HCT116 (cell line): ENCODE measurements around the gene OMP. TPM values are rescaled to one million over a fixed set of nuclear protein-coding genes. Genes with fewer than 3 reads are reported as not detected.

Source experiments
- ATAC-seq: fragments of 200-7000 bp; cut with Tn5 transposase; 2 replicates; pipeline ENCODE4 v1.9.1; 2020; ENCODE audit warnings: mild to moderate bottlenecking, moderate library complexity
- BruUV-seq: library from RNA; stranded (reverse); fragments of 400-500 nt; replicated peaks from 2 replicates; lab custom pipeline; 2021; lab: Mats Ljungman, UMichigan
- CTCF ChIA-PET: fragments of 300-600 bp; sonication (Branson Sonifier 250); formaldehyde crosslinking; loops from one replicate; lab custom pipeline; 2021; ENCODE audit warnings: antibody characterized with exemption; lab: Charles Lee
- POLR2A ChIA-PET: fragments of 300-600, 350-600 bp; sonication (Branson Sonifier 250); formaldehyde crosslinking; loops from one replicate; lab custom pipeline; 2021; ENCODE audit warnings: antibody characterized with exemption; lab: Charles Lee
- RAD21 ChIA-PET, 2 experiments: fragments of 300-600 bp; sonication (Branson Sonifier 250); formaldehyde crosslinking; loops; one replicate each; lab custom pipeline; 2023; ENCODE audit warnings: low total read pairs in 2 of 2; ENCODE audit not compliant: uncharacterized antibody in 2 of 2, unreplicated experiment in 2 of 2, low non-redundant PET in 1 of 2; lab: Charles Lee
- DNase-seq: peaks from one replicate; pipeline ENCODE4 v3.0.0-alpha.2; 2010; ENCODE audit warnings: low read depth, low spot score
- H2AFZ ChIP-seq: fragments of 200-600 bp; shearing (Covaris generic), sonication (generic); 2 replicates; pipeline ENCODE4 v1.6.1; 2017; ENCODE audit warnings: low read depth, mixed run types, mixed read lengths, antibody characterized with exemption, low read length; ENCODE audit not compliant: poor library complexity, severe bottlenecking
- H3K27ac ChIP-seq: 2 replicates; pipeline ENCODE4 v1.5.1; 2012; ENCODE audit warnings: low read depth, low read length
- H3K27me3 ChIP-seq: fragments of 200-600 bp; sonication (generic); 2 replicates; pipeline ENCODE4 v1.6.1; 2016; ENCODE audit warnings: mixed run types, low read length, mixed read lengths; ENCODE audit not compliant: insufficient read depth
- H3K36me3 ChIP-seq, 2 experiments: fragments of 200-500 bp in 1 of 2; fragments of 200-600 bp in 1 of 2; sonication (Bioruptor generic) in 1 of 2; sonication (generic) in 1 of 2; 2 replicates each; pipeline versions ENCODE4 v1.5.1 to v1.6.1; 2014 to 2016; ENCODE audit warnings: low read length in 2 of 2, inconsistent platforms in 1 of 2, mixed read lengths in 1 of 2, mixed run types in 1 of 2; ENCODE audit not compliant: insufficient read depth in 2 of 2, control insufficient read depth in 1 of 2
- H3K4me1 ChIP-seq, 2 experiments: fragments of 200-600 bp in 1 of 2; sonication (generic) in 1 of 2; 2 replicates each; pipeline versions ENCODE4 v1.5.1 to v1.6.1; 2012 to 2017; ENCODE audit warnings: low read length in 2 of 2, inconsistent platforms in 1 of 2, mild to moderate bottlenecking in 1 of 2, mixed read lengths in 1 of 2, mixed run types in 1 of 2, moderate library complexity in 1 of 2; ENCODE audit not compliant: insufficient read depth in 2 of 2, control insufficient read depth in 1 of 2
- H3K4me2 ChIP-seq: fragments of 200-600 bp; sonication (generic); 2 replicates; pipeline ENCODE4 v1.6.1; 2017; ENCODE audit warnings: mixed run types, low read length, mixed read lengths
- H3K4me3 ChIP-seq, 2 experiments: fragments of 200-600 bp in 1 of 2; sonication (generic) in 1 of 2; replicated peaks in 1 of 2; 2 replicates each; pipeline ENCODE4 v1.5.1; 2011 to 2016; ENCODE audit warnings: low read length in 2 of 2, control low read depth in 1 of 2, low read depth in 1 of 2, mild to moderate bottlenecking in 1 of 2, mixed read lengths in 1 of 2, mixed run types in 1 of 2
- H3K79me2 ChIP-seq: fragments of 200-600 bp; sonication (generic); 2 replicates; pipeline ENCODE4 v1.6.1; 2017; ENCODE audit warnings: mild to moderate bottlenecking, mixed run types, low read length, moderate library complexity, mixed read lengths; ENCODE audit not compliant: insufficient read depth
- H3K9ac ChIP-seq: fragments of 200-600 bp; sonication (generic); 2 replicates; pipeline ENCODE4 v1.6.1; 2016; ENCODE audit warnings: low read length, mixed read lengths
- H3K9me2 ChIP-seq: fragments of 200-600 bp; sonication (generic), shearing (Covaris generic); 2 replicates; pipeline ENCODE4 v1.6.1; 2017; ENCODE audit warnings: mixed run types, mild to moderate bottlenecking, moderate library complexity; ENCODE audit not compliant: insufficient read depth
- H3K9me3 ChIP-seq, 2 experiments: fragments of 200-500 bp in 1 of 2; fragments of 200-600 bp in 1 of 2; sonication (Bioruptor generic) in 1 of 2; sonication (generic) in 1 of 2; 2 replicates each; pipeline ENCODE4 v1.6.1; 2014 to 2017; ENCODE audit warnings: low read length in 2 of 2, mixed read lengths in 2 of 2, inconsistent platforms in 1 of 2, low read depth in 1 of 2, mild to moderate bottlenecking in 1 of 2, mixed run types in 1 of 2, moderate library complexity in 1 of 2; ENCODE audit not compliant: control insufficient read depth in 1 of 2, insufficient read depth in 1 of 2
- H4K20me1 ChIP-seq: fragments of 200-600 bp; sonication (generic), shearing (Covaris generic); 2 replicates; pipeline ENCODE4 v1.6.1; 2017; ENCODE audit warnings: mixed run types, mild to moderate bottlenecking, moderate library complexity; ENCODE audit not compliant: insufficient read depth
- ATF3 ChIP-seq: IDR thresholded peaks from 2 replicates; pipeline ENCODE4 v1.6.1; 2012
- CBX3 ChIP-seq: IDR thresholded peaks from 2 replicates; pipeline ENCODE4 v1.6.1; 2012; ENCODE audit warnings: low read depth
- CEBPB ChIP-seq: IDR thresholded peaks from 2 replicates; pipeline ENCODE4 v1.6.1; 2012; ENCODE audit warnings: low read depth
- EGR1 ChIP-seq: IDR thresholded peaks from 2 replicates; pipeline ENCODE4 v1.6.1; 2012; ENCODE audit warnings: low read depth
- ELF1 ChIP-seq: IDR thresholded peaks from 2 replicates; pipeline ENCODE4 v1.6.1; 2012; ENCODE audit warnings: low read depth, borderline replicate concordance
- EZH2phosphoT487 ChIP-seq: fragments of 200-600 bp; IDR thresholded peaks from 2 replicates; pipeline ENCODE4 v1.6.1; 2018; ENCODE audit warnings: antibody characterized with exemption, borderline replicate concordance
- JUND ChIP-seq: IDR thresholded peaks from 2 replicates; pipeline ENCODE4 v1.6.1; 2012
- MAX ChIP-seq: IDR thresholded peaks from 2 replicates; pipeline ENCODE4 v1.6.1; 2012
- POLR2A ChIP-seq: IDR thresholded peaks from 2 replicates; pipeline ENCODE4 v1.7.0; 2011; ENCODE audit warnings: borderline replicate concordance; ENCODE audit not compliant: insufficient read depth, insufficient read length; ENCODE audit errors: extremely low read depth
- POLR2AphosphoS5 ChIP-seq: IDR thresholded peaks from 2 replicates; pipeline ENCODE4 v1.6.1; 2011; ENCODE audit warnings: mild to moderate bottlenecking, low read depth, low read length, moderate library complexity
- SIN3A ChIP-seq: IDR thresholded peaks from 2 replicates; pipeline ENCODE4 v1.6.1; 2012; ENCODE audit warnings: low read depth
- SP1 ChIP-seq: IDR thresholded peaks from 2 replicates; pipeline ENCODE4 v1.6.1; 2012; ENCODE audit warnings: low read depth
- TCF7L2 ChIP-seq: IDR thresholded peaks from 2 replicates; pipeline ENCODE4 v1.7.0; 2011; ENCODE audit warnings: borderline replicate concordance, inconsistent platforms; ENCODE audit not compliant: insufficient read depth, insufficient read length; ENCODE audit errors: extremely low read depth
- ZBTB33 ChIP-seq: IDR thresholded peaks from 2 replicates; pipeline ENCODE4 v1.6.1; 2011; ENCODE audit warnings: mild to moderate bottlenecking, low read length, moderate library complexity; ENCODE audit not compliant: insufficient replicate concordance; ENCODE audit errors: extremely low read depth
- ZFX ChIP-seq: fragments of 450-650 bp; IDR thresholded peaks from 2 replicates; pipeline ENCODE4 v1.6.1; 2017
- ZNF274 ChIP-seq: fragments of 200-500 bp; sonication (Bioruptor generic); IDR thresholded peaks from 2 replicates; pipeline ENCODE4 v1.6.1; 2014; ENCODE audit warnings: mild to moderate bottlenecking, low read depth, low read length, inconsistent platforms
- intact Hi-C: fragments of 100-400 bp; cut with micrococcal nuclease; formaldehyde crosslinking; loops from 2 replicates; pipeline ENCODE4 v1.10.0; 2022
- total RNA-seq: library from RNA; stranded (reverse); gene quantifications from one replicate; pipeline ENCODE4 v1.2.1, GENCODE V29; 2021; ENCODE audit not compliant: unreplicated experiment
- TF ChIP-seq, protein P1 (sequence below), 3 experiments: fragments of 200-600 bp in 1 of 3; sonication (generic) in 1 of 3; IDR thresholded peaks in 2 of 3; conservative IDR thresholded peaks in 1 of 3; 2 replicates each; pipeline ENCODE4 v1.5.1; 2012 to 2017; ENCODE audit warnings: low read depth in 2 of 3, low read length in 2 of 3, antibody characterized with exemption in 1 of 3, borderline replicate concordance in 1 of 3, control low read depth in 1 of 3, mild to moderate bottlenecking in 1 of 3, mixed read lengths in 1 of 3, mixed run types in 1 of 3, moderate library complexity in 1 of 3; ENCODE audit not compliant: insufficient read depth in 1 of 3

Gene OMP
- total RNA-seq, 1 experiment from 2014 or later, result not detected

GRCh38 chr11:77088236-77089003 lies 14.2 kb upstream of the OMP start (continued):
- TF ChIP-seq ZBTB33, result no peak
- TF ChIP-seq EZH2phosphoT487, result no peak
- TF ChIP-seq POLR2A, result no peak

GRCh38 chr11:77089004-77089545 lies 13.6 kb upstream of the OMP start:
- peaks cover 2 to 11% of the 10 kb centered on the region in 2 experiments; a peak in 1 of 4 replicates for H3K4me1 ChIP-seq
- no peak for TF ChIP-seq MAX
- TF ChIP-seq POLR2A, result no peak
- TF ChIP-seq SP1, result no peak
- TF ChIP-seq, protein P1, sequence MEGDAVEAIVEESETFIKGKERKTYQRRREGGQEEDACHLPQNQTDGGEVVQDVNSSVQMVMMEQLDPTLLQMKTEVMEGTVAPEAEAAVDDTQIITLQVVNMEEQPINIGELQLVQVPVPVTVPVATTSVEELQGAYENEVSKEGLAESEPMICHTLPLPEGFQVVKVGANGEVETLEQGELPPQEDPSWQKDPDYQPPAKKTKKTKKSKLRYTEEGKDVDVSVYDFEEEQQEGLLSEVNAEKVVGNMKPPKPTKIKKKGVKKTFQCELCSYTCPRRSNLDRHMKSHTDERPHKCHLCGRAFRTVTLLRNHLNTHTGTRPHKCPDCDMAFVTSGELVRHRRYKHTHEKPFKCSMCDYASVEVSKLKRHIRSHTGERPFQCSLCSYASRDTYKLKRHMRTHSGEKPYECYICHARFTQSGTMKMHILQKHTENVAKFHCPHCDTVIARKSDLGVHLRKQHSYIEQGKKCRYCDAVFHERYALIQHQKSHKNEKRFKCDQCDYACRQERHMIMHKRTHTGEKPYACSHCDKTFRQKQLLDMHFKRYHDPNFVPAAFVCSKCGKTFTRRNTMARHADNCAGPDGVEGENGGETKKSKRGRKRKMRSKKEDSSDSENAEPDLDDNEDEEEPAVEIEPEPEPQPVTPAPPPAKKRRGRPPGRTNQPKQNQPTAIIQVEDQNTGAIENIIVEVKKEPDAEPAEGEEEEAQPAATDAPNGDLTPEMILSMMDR (IDR thresholded peaks at IDR 0.05 in 2 of 3, conservative IDR thresholded peaks at IDR 0.05 in 1 of 3; ENCODE audit: borderline replicate concordance in 1 of 3, insufficient read depth in 1 of 3, low read depth in 2 of 3, low read length in 2 of 3), result no peak
- no peak for TF ChIP-seq CBX3
- TF ChIP-seq ATF3, result no peak
- TF ChIP-seq EGR1, result no peak
- no peak for TF ChIP-seq SIN3A
- no peak for TF ChIP-seq TCF7L2
- no peak for TF ChIP-seq CEBPB
- TF ChIP-seq JUND, result no peak
- no peak for TF ChIP-seq ZFX
- TF ChIP-seq ZNF274, result no peak
- no peak for TF ChIP-seq POLR2AphosphoS5
- no peak for TF ChIP-seq ZBTB33
- no peak for TF ChIP-seq ELF1
- no peaks in the 10 kb centered on the region for H3K27me3 ChIP-seq
- H3K36me3 ChIP-seq, result no peaks in the 10 kb centered on the region
- no peaks in the 10 kb centered on the region for H3K9me2 ChIP-seq
- H3K79me2 ChIP-seq, result no peaks in the 10 kb centered on the region
- H2AFZ ChIP-seq, result no peak overlapping the region
- ChIA-PET POLR2A (no interaction called here), CTCF (interaction anchor here (1.0 to 4.4 kb wide), 2 partner anchors 26 to 41 kb away, joined by 3 to 98 read pairs; no protein-coding TSS in a partner anchor), RAD21 (no interaction called here)
- no peaks in the 10 kb centered on the region for H4K20me1 ChIP-seq
- intact Hi-C loops, result no loop called here
- no peaks in the 10 kb centered on the region for H3K9me3 ChIP-seq
- DNase-seq, result no peak
- ATAC-seq, result no peak
- no peak overlapping the region for H3K4me2 ChIP-seq
- no peak overlapping the region for H3K27ac ChIP-seq
- no peak overlapping the region for H3K9ac ChIP-seq
- no TSS peak for BruUV-seq
- no peak overlapping the region for H3K4me3 ChIP-seq
